IMR-90 (cell line): ENCODE data around the gene SCGB1D1. TPM values are rescaled to one million over a fixed set of nuclear protein-coding genes. Genes with fewer than 3 reads are reported as not detected.

Source experiments
- ATAC-seq: fragments of 200-7000 bp; cut with Tn5 transposase; 2 replicates; pipeline ENCODE4 v1.9.1; 2020; ENCODE audit warnings: low read depth, mild to moderate bottlenecking, moderate library complexity
- BruUV-seq: library from RNA; stranded (reverse); fragments of 400-500 nt; replicated peaks from 2 replicates; lab custom pipeline; 2021; lab: Mats Ljungman, UMichigan
- CTCF ChIA-PET: fragments of 300-600 bp; formaldehyde crosslinking; extraction: SDS; loops from one replicate; lab custom pipeline; 2021; ENCODE audit warnings: antibody characterized with exemption; lab: Yijun Ruan, JAX
- POLR2A ChIA-PET: fragments of 300-600 bp; sonication (Branson Sonifier 250); formaldehyde crosslinking; loops from one replicate; lab custom pipeline; 2022; ENCODE audit warnings: antibody characterized with exemption; ENCODE audit not compliant: unreplicated experiment; lab: Charles Lee
- DNase-seq: peaks from one replicate; pipeline ENCODE4 v3.0.0; 2013
- H2AFZ ChIP-seq: replicated peaks from 2 replicates; pipeline ENCODE3; 2013; ENCODE audit warnings: low read length, mild to moderate bottlenecking; ENCODE audit not compliant: poor library complexity
- H2AK5ac ChIP-seq: 2 replicates; pipeline ENCODE4 v1.6.1; 2013; ENCODE audit warnings: low read depth, low read length, inconsistent platforms
- H2AK9ac ChIP-seq: replicated peaks from 2 replicates; pipeline ENCODE3; 2013; ENCODE audit warnings: mild to moderate bottlenecking, low read depth, low read length, moderate library complexity; ENCODE audit not compliant: poor library complexity
- H2BK120ac ChIP-seq: 2 replicates; pipeline ENCODE4 v1.6.1; 2013; ENCODE audit warnings: low read depth, low read length, inconsistent platforms
- H2BK15ac ChIP-seq: 3 replicates; pipeline ENCODE4 v1.6.1; 2013; ENCODE audit warnings: low read depth, low read length, inconsistent platforms
- H2BK20ac ChIP-seq: 2 replicates; pipeline ENCODE4 v1.6.1; 2013; ENCODE audit warnings: low read depth, mild to moderate bottlenecking, inconsistent platforms, low read length, moderate library complexity
- H2BK5ac ChIP-seq: 2 replicates; pipeline ENCODE4 v1.6.1; 2013; ENCODE audit warnings: mild to moderate bottlenecking, low read depth, low read length, inconsistent platforms; ENCODE audit not compliant: poor library complexity, severe bottlenecking
- H3K14ac ChIP-seq: replicated peaks from 2 replicates; pipeline ENCODE4 v1.6.1; 2013; ENCODE audit warnings: low read depth, low read length, inconsistent platforms
- H3K18ac ChIP-seq: 2 replicates; pipeline ENCODE4 v1.6.1; 2013; ENCODE audit warnings: low read depth, low read length, control low read depth
- H3K23ac ChIP-seq: 2 replicates; pipeline ENCODE4 v1.6.1; 2013; ENCODE audit warnings: low read depth, low read length, inconsistent platforms
- H3K27ac ChIP-seq: 2 replicates; pipeline ENCODE4 v1.5.1; 2013; ENCODE audit warnings: mild to moderate bottlenecking, control low read depth, low read length; ENCODE audit not compliant: insufficient read depth
- H3K27me3 ChIP-seq: 2 replicates; pipeline ENCODE4 v1.6.1; 2013; ENCODE audit warnings: low read length; ENCODE audit not compliant: control insufficient read depth, insufficient read depth
- H3K36me3 ChIP-seq: 2 replicates; pipeline ENCODE4 v1.6.1; 2013; ENCODE audit warnings: low read length, mixed read lengths; ENCODE audit not compliant: control insufficient read depth, insufficient read depth
- H3K4ac ChIP-seq: 2 replicates; pipeline ENCODE4 v1.6.1; 2013; ENCODE audit warnings: low read depth, low read length, inconsistent platforms
- H3K4me1 ChIP-seq: 2 replicates; pipeline ENCODE4 v1.6.1; 2013; ENCODE audit warnings: low read length, mixed read lengths; ENCODE audit not compliant: control insufficient read depth, insufficient read depth
- H3K4me2 ChIP-seq: 2 replicates; pipeline ENCODE4 v1.6.1; 2013; ENCODE audit warnings: low read depth, mild to moderate bottlenecking, control low read depth, low read length, moderate library complexity
- H3K4me3 ChIP-seq: 2 replicates; pipeline ENCODE4 v1.5.1; 2013; ENCODE audit warnings: low read depth, mild to moderate bottlenecking, control low read depth, low read length, moderate library complexity; ENCODE audit not compliant: insufficient read depth
- H3K56ac ChIP-seq: 2 replicates; pipeline ENCODE4 v1.6.1; 2013; ENCODE audit warnings: low read length, inconsistent platforms; ENCODE audit not compliant: insufficient read depth; ENCODE audit errors: extremely low read depth
- H3K79me1 ChIP-seq, 2 experiments: 2 replicates each; pipeline ENCODE4 v1.6.1; 2013; ENCODE audit warnings: low read length in 2 of 2, inconsistent platforms in 1 of 2, low read depth in 1 of 2
- H3K9ac ChIP-seq: 2 replicates; pipeline ENCODE4 v1.6.1; 2013; ENCODE audit warnings: low read depth, low read length, control low read depth
- H3K9me1 ChIP-seq: 2 replicates; pipeline ENCODE4 v1.6.1; 2013; ENCODE audit warnings: low read length, inconsistent platforms; ENCODE audit not compliant: insufficient read depth
- H3K9me3 ChIP-seq: 2 replicates; pipeline ENCODE4 v1.6.1; 2013; ENCODE audit warnings: low read length; ENCODE audit not compliant: control insufficient read depth, insufficient read depth
- H4K20me1 ChIP-seq: 2 replicates; pipeline ENCODE4 v1.6.1; 2013; ENCODE audit warnings: low read length, inconsistent platforms; ENCODE audit not compliant: insufficient read depth
- H4K5ac ChIP-seq: 2 replicates; pipeline ENCODE4 v1.6.1; 2013; ENCODE audit warnings: mild to moderate bottlenecking, low read depth, low read length, control low read depth
- H4K8ac ChIP-seq, 2 experiments: 2 replicates each; pipeline ENCODE4 v1.6.1; 2013; ENCODE audit warnings: low read depth in 2 of 2, low read length in 2 of 2, control low read depth in 1 of 2, inconsistent platforms in 1 of 2
- H4K91ac ChIP-seq: 2 replicates; pipeline ENCODE4 v1.6.1; 2013; ENCODE audit warnings: low read depth, low read length, inconsistent platforms; ENCODE audit not compliant: insufficient read depth
- BHLHE40 ChIP-seq: fragments of 150-350 bp; IDR thresholded peaks from 2 replicates; pipeline ENCODE4 v1.6.1; 2016; ENCODE audit warnings: mild to moderate bottlenecking, low read depth, low read length
- CEBPB ChIP-seq: IDR thresholded peaks from 2 replicates; pipeline ENCODE4 v1.6.1; 2012; ENCODE audit warnings: low read depth, low read length, improper control_type of control experiment
- CHD1 ChIP-seq: IDR thresholded peaks from 2 replicates; pipeline ENCODE4 v1.6.1; 2012; ENCODE audit warnings: low read depth, low read length, improper control_type of control experiment
- FOS ChIP-seq: fragments of 150-350 bp; IDR thresholded peaks from 2 replicates; pipeline ENCODE4 v1.6.1; 2016; ENCODE audit warnings: low read depth, low read length
- MAFK ChIP-seq: IDR thresholded peaks from 2 replicates; pipeline ENCODE4 v1.6.1; 2012; ENCODE audit warnings: low read depth, low read length, improper control_type of control experiment
- MAZ ChIP-seq: IDR thresholded peaks from 2 replicates; pipeline ENCODE4 v1.6.1; 2012; ENCODE audit warnings: low read depth, mild to moderate bottlenecking, low read length, improper control_type of control experiment, moderate library complexity, borderline replicate concordance
- MXI1 ChIP-seq: IDR thresholded peaks from 2 replicates; pipeline ENCODE4 v1.6.1; 2012; ENCODE audit warnings: low read depth, mild to moderate bottlenecking, low read length, moderate library complexity, borderline replicate concordance
- NFE2L2 ChIP-seq: fragments of 150-350 bp; IDR thresholded peaks from 2 replicates; pipeline ENCODE4 v1.6.1; 2016; ENCODE audit warnings: low read depth, mild to moderate bottlenecking, low read length
- POLR2A ChIP-seq: IDR thresholded peaks from 2 replicates; pipeline ENCODE4 v1.6.1; 2012; ENCODE audit warnings: mild to moderate bottlenecking, low read depth, low read length
- RAD21 ChIP-seq: IDR thresholded peaks from 2 replicates; pipeline ENCODE4 v1.6.1; 2012; ENCODE audit warnings: low read length, improper control_type of control experiment
- RCOR1 ChIP-seq: IDR thresholded peaks from 2 replicates; pipeline ENCODE4 v1.6.1; 2012; ENCODE audit warnings: mild to moderate bottlenecking, low read length, improper control_type of control experiment; ENCODE audit not compliant: insufficient replicate concordance
- RFX5 ChIP-seq: IDR thresholded peaks from 2 replicates; pipeline ENCODE4 v1.8.0; 2012; ENCODE audit warnings: low read depth, mild to moderate bottlenecking, low read length, moderate library complexity
- SMC3 ChIP-seq: fragments of 150-350 bp; IDR thresholded peaks from 2 replicates; pipeline ENCODE4 v1.6.1; 2016; ENCODE audit warnings: low read depth, mild to moderate bottlenecking, antibody characterized with exemption, low read length, moderate library complexity
- WGBS, 2 experiments: methylation state at CpG; one replicate each; pipeline versions ENCODE4 v1.1.5 to v1.1.7; 2013; ENCODE audit warnings: missing lambda C conversion rate in 2 of 2; ENCODE audit not compliant: insufficient read length in 1 of 2; ENCODE audit errors: extremely low coverage in 2 of 2; 5-methylcytosine and 5-hydroxymethylcytosine counted together
- dilution Hi-C: fragments of 300-500 bp; cut with HindIII; formaldehyde crosslinking; loops from one replicate; pipeline ENCODE4 v1.14.3; 2018; ENCODE audit warnings: low sequenced_read_pairs; ENCODE audit not compliant: unreplicated experiment
- in situ Hi-C: fragments of 300-500 bp; cut with MboI; formaldehyde crosslinking; loops from 3 replicates; pipeline ENCODE4 v1.14.3; 2019; ENCODE audit warnings: low sequenced_read_pairs, inconsistent platforms, mixed read lengths
- intact Hi-C: fragments of 100-400 bp; cut with micrococcal nuclease; formaldehyde crosslinking; loops from 2 replicates; pipeline ENCODE4 v1.10.0; 2022
- polyA plus RNA-seq, 3 experiments: library from polyadenylated mRNA; depleted of rRNA; stranded (reverse); fragments of >200 nt; gene quantifications; 2 replicates each; pipeline ENCODE4 v1.2.3, GENCODE V29; 2012; ENCODE audit warnings: low replicate concordance in 1 of 3
- total RNA-seq: library from RNA; depleted of rRNA; stranded (reverse); fragments of >200 nt; gene quantifications from 2 replicates; pipeline ENCODE4 v1.2.3, GENCODE V29; 2012
- TF ChIP-seq, protein P1 (sequence below): fragments of 150-350 bp; IDR thresholded peaks from 2 replicates; pipeline ENCODE4 v1.6.1; 2016; ENCODE audit warnings: low read depth, mild to moderate bottlenecking, low read length, moderate library complexity, borderline replicate concordance
- TF ChIP-seq, protein P2 (sequence below): conservative IDR thresholded peaks from 2 replicates; pipeline ENCODE4 v1.5.1; 2012; ENCODE audit warnings: mild to moderate bottlenecking, low read depth, low read length, improper control_type of control experiment
- TF ChIP-seq, protein P3 (sequence below): fragments of 150-350 bp; IDR thresholded peaks from 2 replicates; pipeline ENCODE4 v1.6.1; 2017; ENCODE audit warnings: mild to moderate bottlenecking, antibody characterized with exemption, low read length, low read depth

Gene SCGB1D1
- total and polyA plus RNA-seq, 2 of the 4 experiments (the other 2 are of a cell fraction) = not detected

DNA sequence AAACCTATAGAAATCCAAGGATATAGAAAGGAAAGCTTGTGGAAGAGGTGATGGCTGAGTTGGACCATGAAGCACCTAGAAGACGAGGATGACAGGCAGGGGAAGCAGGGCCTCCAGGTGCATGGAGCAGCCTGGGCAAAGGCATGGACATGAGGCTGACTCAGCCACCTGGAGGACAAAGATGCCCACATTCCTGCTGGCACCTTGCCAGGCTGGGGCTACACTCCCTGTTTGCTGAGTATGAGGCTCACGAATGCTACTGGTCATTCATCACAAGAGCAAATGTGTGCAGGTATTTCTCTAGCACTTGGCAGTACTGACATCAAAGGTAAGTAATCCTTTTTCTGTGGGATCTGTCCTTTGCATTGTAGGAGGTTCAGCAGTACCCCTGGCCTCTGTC, 11.4 kb downstream of the SCGB1D1 start:
- POLR2A ChIA-PET = no interaction called here
- Histone ChIP-seq H3K14ac (no peak overlapping the region), H2BK15ac (no peak overlapping the region), H3K27ac (no peak overlapping the region), H3K4me3 (no peak overlapping the region), H3K18ac (no peak overlapping the region), H3K36me3 (no peaks in the 10 kb centered on the region), H3K9ac (no peak overlapping the region), H3K4ac (no peak overlapping the region), H4K20me1 (no peaks in the 10 kb centered on the region), H3K9me1 (no peaks in the 10 kb centered on the region), H2BK5ac (no peak overlapping the region), H4K91ac (no peak overlapping the region), H3K9me3 (no peaks in the 10 kb centered on the region), H3K56ac (no peak overlapping the region), H3K27me3 (peaks cover 23% of the 10 kb centered on the region; the same call in 1 of the 2 replicates), H2AFZ (no peak overlapping the region), H2BK20ac (no peak overlapping the region), H3K23ac (no peak overlapping the region), H2AK9ac (no peak overlapping the region), H2BK120ac (no peak overlapping the region), H4K8ac (no peak overlapping the region), H3K79me1 (no peaks in the 10 kb centered on the region), H3K4me1 (no peaks in the 10 kb centered on the region), H4K5ac (no peak overlapping the region), H2AK5ac (no peak overlapping the region), H3K4me2 (no peak overlapping the region)
- CTCF ChIA-PET = no interaction called here
- intact Hi-C loops = no loop called here
- ATAC-seq (no peak), DNase-seq (no peak)
- dilution Hi-C loops = no loop called here
- no TSS peak for BruUV-seq
- in situ Hi-C loops = no loop called here
- no peak for TF ChIP-seq MXI1
- no peak for TF ChIP-seq CEBPB
- no peak for TF ChIP-seq FOS
- TF ChIP-seq, protein P1, sequence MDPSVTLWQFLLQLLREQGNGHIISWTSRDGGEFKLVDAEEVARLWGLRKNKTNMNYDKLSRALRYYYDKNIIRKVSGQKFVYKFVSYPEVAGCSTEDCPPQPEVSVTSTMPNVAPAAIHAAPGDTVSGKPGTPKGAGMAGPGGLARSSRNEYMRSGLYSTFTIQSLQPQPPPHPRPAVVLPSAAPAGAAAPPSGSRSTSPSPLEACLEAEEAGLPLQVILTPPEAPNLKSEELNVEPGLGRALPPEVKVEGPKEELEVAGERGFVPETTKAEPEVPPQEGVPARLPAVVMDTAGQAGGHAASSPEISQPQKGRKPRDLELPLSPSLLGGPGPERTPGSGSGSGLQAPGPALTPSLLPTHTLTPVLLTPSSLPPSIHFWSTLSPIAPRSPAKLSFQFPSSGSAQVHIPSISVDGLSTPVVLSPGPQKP = no peak
- no peak for TF ChIP-seq RFX5
- TF ChIP-seq, protein P2, sequence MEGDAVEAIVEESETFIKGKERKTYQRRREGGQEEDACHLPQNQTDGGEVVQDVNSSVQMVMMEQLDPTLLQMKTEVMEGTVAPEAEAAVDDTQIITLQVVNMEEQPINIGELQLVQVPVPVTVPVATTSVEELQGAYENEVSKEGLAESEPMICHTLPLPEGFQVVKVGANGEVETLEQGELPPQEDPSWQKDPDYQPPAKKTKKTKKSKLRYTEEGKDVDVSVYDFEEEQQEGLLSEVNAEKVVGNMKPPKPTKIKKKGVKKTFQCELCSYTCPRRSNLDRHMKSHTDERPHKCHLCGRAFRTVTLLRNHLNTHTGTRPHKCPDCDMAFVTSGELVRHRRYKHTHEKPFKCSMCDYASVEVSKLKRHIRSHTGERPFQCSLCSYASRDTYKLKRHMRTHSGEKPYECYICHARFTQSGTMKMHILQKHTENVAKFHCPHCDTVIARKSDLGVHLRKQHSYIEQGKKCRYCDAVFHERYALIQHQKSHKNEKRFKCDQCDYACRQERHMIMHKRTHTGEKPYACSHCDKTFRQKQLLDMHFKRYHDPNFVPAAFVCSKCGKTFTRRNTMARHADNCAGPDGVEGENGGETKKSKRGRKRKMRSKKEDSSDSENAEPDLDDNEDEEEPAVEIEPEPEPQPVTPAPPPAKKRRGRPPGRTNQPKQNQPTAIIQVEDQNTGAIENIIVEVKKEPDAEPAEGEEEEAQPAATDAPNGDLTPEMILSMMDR = no peak
- no peak for TF ChIP-seq RAD21
- TF ChIP-seq NFE2L2 = no peak
- TF ChIP-seq MAZ = no peak
- no peak for TF ChIP-seq SMC3
- no peak for TF ChIP-seq CHD1
- TF ChIP-seq RCOR1 = no peak
- no peak for TF ChIP-seq POLR2A
- TF ChIP-seq BHLHE40 = no peak
- TF ChIP-seq, protein P3, sequence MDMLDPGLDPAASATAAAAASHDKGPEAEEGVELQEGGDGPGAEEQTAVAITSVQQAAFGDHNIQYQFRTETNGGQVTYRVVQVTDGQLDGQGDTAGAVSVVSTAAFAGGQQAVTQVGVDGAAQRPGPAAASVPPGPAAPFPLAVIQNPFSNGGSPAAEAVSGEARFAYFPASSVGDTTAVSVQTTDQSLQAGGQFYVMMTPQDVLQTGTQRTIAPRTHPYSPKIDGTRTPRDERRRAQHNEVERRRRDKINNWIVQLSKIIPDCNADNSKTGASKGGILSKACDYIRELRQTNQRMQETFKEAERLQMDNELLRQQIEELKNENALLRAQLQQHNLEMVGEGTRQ = no peak
- TF ChIP-seq MAFK = no peak
- 50% methylated on average over 1 of the region's 2 CpGs; no CpG with 5 or more reads in 1 of the 2 experiments for WGBS, 2 experiments
